H54 (cell line): ENCODE data around the gene SARM1.

Experiments used
- DNase-seq: peaks from one replicate; pipeline ENCODE4 v3.0.0; 2011; ENCODE audit warnings: low spot score, mixed read lengths; ENCODE audit not compliant: insufficient read length
- FAIRE-seq: peaks from 3 replicates; lab custom pipeline; 2011; peaks lifted over from hg19 to GRCh38; lab: Jason Lieb, UNC
- POLR2A ChIP-seq: IDR thresholded peaks from 2 replicates; pipeline ENCODE4 v1.6.1; 2011; ENCODE audit warnings: low read depth, mild to moderate bottlenecking, low read length

SARM1 gene

DNA sequence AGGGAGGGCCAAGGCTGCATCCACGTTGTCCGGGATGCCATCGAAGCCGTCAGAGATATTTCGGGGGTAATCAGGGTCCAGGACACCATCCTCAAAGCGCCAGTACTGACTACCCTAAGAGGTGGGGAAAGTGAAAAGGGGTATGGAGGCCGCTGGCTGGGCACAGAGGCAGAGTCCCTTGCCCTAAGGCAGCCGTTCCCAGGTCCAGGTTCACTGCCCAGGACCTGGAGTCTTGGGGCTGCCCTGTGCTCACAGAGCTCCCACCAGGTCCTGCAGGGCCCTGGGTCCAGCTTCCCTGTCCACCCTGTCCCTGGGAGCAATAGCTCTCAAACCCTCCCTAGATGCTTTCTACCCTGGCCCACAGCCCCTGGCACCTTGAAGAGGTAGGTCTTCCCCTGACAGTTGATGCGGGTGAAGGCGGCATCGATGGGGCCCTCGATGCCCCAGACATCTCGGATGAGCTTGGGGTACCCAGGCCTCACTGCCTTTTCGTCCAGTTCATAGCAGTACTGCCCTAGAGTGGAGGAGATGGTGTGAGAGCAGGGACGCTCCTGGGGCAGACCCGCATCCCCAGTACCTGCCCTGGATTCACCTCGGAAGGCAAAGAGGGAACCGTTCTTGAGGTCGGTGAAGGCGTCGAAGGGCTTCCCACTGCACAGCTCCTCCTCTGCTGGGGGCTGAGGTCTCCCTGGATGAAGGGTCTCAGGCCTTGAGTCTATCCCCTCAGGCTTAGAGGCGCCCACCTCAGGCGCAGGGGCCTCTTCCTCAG is 2.4 kb upstream of the SARM1 start:
- no peak for FAIRE-seq
- no peak for DNase-seq
- TF ChIP-seq POLR2A = no peak

DNA sequence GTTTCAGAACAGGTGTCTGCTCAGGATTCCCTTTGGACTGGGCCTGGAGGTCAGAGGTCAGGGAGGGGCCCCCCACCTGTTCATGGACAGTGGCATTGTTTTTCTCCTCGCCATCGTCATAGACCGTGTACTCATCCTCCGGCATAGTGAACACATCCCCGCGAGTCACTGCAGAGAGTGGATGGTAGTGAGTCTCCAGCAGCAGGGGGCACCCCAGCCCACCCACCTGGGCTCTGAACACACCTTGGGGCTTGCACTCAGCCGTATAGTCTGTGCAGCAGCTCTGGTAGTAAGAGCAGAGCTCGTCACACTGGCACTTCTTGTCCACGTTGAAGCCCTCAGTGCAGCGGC is 1.8 kb upstream of the SARM1 start:
- DNase-seq (no peak), FAIRE-seq (no peak)
- TF ChIP-seq POLR2A = no peak

- DNase-seq (no peak), FAIRE-seq (no peak)
- TF ChIP-seq POLR2A = no peak
Observed at GRCh38 chr17:28370035-28370743, 1.3 kb upstream of the SARM1 start, which contains the start of gene VTN. VTN (minus strand) TSS chr17:28370307; CDS start chr17:28370203, 104 bp downstream.

GRCh38 chr17:28370744-28371103 is 770 bp upstream of the SARM1 start:
- FAIRE-seq (no peak), DNase-seq (no peak)
- no peak for TF ChIP-seq POLR2A

GRCh38 chr17:28372203-28372944 is 880 bp downstream of the SARM1 start:
- no peak for FAIRE-seq
- no peak for DNase-seq

DNA sequence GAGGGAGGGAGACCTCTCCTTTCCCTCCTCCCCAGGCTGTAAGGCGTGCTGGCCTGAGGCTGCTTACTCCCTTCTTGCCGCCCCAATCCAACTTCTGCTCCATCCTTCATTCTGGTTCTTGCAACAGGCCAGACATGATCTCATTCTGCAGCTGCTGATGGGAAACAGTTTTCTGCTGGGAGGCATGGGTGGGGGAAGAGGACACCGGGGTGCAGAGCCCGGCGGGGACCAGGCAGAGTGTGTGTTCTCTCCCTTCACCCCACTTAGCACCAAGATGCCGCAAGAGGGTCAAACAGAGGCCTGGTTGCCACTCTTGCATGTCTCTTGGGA is 1.4 kb downstream of the SARM1 start:
- DNase-seq (no peak), FAIRE-seq (no peak)
- no peak for TF ChIP-seq POLR2A

More at GRCh38 chr17:28372203-28372944, 880 bp downstream of the SARM1 start:
- TF ChIP-seq POLR2A = no peak

DNA sequence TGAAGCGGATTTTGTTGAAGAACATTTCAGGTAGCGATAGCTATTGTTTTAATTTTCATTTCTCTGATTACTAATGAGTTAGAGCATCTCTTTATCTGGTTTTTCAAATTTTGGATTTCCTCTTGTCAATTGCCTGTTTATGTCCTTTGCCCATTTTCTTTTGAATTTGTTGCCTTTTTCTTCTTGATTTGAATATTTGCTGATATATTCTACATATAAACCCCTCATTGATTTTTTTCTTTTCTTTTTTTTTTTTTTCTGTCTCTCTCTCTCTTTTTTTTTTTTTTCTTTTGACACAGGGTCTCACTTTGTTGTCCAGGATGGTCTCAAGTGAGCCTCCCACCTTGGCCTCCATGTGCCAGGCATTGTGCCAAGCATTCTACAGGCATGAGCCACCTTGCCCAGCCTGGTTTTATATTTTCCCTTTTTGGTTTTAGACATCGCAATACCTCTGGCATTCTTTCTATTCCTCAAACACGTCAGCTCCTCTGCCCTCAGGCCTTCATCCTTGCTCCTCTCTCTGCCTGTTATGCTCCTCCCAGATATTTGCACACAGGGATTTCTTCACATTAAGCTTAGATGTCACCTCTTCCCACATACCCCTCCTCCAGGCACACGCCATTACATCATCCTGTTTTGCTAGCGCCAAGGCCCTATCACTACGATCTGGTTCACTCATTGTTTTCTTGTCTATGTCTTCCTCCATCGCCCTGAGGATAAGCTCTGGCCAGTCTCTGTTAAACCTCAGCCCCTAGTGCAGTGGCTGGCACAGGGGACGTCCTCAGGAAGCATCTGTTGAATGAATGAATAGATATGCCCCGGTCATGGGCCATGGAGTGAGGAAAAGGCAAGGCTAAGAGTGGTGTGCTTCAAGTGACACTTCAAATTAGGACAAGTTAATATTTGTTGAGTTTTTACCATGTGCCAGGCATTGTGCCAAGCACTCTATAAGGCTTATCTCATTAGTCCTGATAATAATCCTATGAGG is 8.6 kb downstream of the SARM1 start:
- FAIRE-seq (no peak), DNase-seq (no peak)
- no peak for TF ChIP-seq POLR2A

GRCh38 chr17:28381141-28381825 is 9.8 kb downstream of the SARM1 start:
- no peak for DNase-seq
- FAIRE-seq = no peak
- no peak for TF ChIP-seq POLR2A

DNA sequence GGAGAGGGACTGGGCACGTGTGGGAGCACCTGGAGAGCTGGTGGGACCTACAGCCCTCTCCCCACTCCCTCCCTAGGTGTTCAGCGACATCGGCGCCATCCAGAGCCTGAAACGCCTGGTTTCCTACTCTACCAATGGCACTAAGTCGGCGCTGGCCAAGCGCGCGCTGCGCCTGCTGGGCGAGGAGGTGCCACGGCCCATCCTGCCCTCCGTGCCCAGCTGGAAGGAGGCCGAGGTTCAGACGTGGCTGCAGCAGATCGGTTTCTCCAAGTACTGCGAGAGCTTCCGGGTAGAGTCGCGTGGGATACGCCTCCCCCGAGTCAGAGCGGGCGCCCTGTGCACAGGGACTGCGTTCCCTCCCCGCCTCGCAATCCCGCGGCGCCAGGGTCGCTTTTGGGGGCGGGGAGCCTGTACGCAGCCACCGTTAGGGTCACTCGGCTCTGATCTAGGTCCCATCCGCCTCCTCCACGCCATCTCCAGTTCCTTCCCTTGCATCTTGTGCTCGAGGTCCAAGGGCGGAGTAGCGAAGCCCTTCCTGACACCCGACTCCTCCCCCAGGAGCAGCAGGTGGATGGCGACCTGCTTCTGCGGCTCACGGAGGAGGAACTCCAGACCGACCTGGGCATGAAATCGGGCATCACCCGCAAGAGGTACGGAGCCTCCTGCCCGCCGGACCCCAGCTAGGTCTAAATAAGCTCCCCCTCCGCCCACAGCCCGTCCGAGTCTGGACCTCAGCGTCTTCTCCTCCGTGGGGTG is 13.0 kb downstream of the SARM1 start:
- DNase-seq (no peak), FAIRE-seq (no peak)

DNA sequence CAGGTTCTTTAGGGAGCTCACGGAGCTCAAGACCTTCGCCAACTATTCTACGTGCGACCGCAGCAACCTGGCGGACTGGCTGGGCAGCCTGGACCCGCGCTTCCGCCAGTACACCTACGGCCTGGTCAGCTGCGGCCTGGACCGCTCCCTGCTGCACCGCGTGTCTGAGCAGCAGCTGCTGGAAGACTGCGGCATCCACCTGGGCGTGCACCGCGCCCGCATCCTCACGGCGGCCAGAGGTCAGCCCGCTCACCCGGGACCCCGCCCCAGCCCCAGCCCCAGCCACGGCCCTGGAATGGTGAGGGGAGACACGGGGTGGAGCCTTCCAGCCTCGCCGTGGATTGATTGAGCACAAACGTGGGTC is 13.5 kb downstream of the SARM1 start:
- no peak for TF ChIP-seq POLR2A
- DNase-seq = no peak
- FAIRE-seq = no peak

More for the DNA sequence above, 13.0 kb downstream of the SARM1 start:
- TF ChIP-seq POLR2A = no peak

GRCh38 chr17:28385406-28385805 is 13.9 kb downstream of the SARM1 start:
- FAIRE-seq (no peak), DNase-seq (no peak)
- TF ChIP-seq POLR2A = no peak

- no peak for DNase-seq
- FAIRE-seq = no peak
- TF ChIP-seq POLR2A = no peak
Observed at GRCh38 chr17:28386391-28386790, 14.9 kb downstream of the SARM1 start.

DNA sequence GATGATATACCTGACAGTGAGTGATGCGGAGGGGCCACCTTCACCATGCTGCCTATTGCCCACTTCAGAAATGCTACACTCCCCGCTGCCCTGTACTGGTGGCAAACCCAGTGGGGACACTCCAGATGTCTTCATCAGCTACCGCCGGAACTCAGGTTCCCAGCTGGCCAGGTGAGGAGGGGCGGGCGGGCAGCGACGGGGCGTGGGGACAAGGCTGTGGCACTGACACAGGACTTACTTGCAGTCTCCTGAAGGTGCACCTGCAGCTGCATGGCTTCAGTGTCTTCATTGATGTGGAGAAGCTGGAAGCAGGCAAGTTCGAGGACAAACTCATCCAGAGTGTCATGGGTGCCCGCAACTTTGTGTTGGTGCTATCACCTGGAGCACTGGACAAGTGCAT is 16.6 kb downstream of the SARM1 start:
- DNase-seq (no peak), FAIRE-seq (no peak)
- TF ChIP-seq POLR2A = no peak
